ENCODE measurements around the gene CASP9.

DNA sequence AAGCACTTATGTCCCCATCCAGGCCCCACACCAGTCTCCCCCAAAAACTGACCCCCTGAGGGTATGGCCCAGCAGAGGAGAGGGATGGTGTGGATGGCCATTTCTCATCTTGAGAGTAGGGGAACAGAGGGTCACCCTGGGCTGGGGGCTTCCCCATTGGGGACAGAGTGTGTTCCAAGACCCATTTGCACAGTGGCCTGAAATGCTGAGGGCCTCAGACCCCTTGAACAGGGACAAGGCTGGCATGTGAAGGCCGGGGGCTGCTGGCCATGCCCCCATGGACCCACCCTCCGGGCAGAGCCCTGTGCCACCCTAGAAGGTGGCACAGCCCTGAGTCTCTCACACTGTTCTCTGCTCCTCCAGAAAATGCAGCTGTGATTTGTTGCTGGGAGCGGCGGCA, 77.8 kb downstream of the CASP9 start:
- TF ChIP-seq, protein P1, sequence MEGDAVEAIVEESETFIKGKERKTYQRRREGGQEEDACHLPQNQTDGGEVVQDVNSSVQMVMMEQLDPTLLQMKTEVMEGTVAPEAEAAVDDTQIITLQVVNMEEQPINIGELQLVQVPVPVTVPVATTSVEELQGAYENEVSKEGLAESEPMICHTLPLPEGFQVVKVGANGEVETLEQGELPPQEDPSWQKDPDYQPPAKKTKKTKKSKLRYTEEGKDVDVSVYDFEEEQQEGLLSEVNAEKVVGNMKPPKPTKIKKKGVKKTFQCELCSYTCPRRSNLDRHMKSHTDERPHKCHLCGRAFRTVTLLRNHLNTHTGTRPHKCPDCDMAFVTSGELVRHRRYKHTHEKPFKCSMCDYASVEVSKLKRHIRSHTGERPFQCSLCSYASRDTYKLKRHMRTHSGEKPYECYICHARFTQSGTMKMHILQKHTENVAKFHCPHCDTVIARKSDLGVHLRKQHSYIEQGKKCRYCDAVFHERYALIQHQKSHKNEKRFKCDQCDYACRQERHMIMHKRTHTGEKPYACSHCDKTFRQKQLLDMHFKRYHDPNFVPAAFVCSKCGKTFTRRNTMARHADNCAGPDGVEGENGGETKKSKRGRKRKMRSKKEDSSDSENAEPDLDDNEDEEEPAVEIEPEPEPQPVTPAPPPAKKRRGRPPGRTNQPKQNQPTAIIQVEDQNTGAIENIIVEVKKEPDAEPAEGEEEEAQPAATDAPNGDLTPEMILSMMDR (conservative IDR thresholded peaks at IDR 0.05; ENCODE audit: low read depth, low read length): no peak
- no peak for TF ChIP-seq EZH2phosphoT487 (IDR thresholded peaks at IDR 0.05; ENCODE audit: borderline replicate concordance, low read length)
- TF ChIP-seq EZH2 (IDR thresholded peaks at IDR 0.05; ENCODE audit: low read length, unreplicated experiment): no peak
